Measurements from ENCODE around the gene MAPK8.

DNA sequence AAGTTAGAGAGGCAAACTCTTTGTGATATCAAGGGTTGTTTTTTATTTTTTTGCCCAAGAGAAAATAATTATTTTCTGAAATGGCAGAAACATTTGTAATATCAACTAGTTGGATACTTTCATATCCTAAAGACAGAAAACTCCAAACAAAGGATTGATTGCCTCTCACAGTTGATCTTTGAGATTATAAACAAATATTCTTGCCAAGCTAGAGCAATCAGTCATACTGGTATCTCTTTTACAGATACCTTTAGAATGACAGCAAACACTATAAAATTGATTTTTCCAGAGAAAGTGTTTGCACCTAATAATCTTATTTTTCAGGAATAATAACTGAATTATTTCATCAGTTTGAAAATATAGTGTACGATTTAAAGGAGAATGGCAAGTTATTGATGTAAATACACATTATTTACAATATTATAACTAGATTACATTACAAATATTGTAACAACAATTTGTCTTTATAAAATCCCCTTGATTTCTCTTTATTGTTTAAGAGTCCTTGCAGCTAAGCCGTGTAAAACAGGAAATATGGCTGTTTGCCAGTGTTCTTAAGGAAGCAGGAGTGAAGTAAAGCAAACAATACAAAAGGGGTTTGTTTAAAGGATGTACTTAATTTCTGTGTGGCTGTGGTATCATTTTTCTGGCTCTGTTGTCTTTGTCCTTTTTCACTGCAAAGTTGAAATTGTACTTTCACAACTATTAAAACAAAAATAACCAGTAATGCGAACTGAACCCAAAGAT lies 58.4 kb downstream of the MAPK8 start:
- TF ChIP-seq, protein P1, sequence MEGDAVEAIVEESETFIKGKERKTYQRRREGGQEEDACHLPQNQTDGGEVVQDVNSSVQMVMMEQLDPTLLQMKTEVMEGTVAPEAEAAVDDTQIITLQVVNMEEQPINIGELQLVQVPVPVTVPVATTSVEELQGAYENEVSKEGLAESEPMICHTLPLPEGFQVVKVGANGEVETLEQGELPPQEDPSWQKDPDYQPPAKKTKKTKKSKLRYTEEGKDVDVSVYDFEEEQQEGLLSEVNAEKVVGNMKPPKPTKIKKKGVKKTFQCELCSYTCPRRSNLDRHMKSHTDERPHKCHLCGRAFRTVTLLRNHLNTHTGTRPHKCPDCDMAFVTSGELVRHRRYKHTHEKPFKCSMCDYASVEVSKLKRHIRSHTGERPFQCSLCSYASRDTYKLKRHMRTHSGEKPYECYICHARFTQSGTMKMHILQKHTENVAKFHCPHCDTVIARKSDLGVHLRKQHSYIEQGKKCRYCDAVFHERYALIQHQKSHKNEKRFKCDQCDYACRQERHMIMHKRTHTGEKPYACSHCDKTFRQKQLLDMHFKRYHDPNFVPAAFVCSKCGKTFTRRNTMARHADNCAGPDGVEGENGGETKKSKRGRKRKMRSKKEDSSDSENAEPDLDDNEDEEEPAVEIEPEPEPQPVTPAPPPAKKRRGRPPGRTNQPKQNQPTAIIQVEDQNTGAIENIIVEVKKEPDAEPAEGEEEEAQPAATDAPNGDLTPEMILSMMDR (conservative IDR thresholded peaks at IDR 0.05) = no peak
- no peak for TF ChIP-seq ZFX (IDR thresholded peaks at IDR 0.05)
